ENCODE data around the gene COX11. TPM values are rescaled to one million over a fixed set of nuclear protein-coding genes. Genes with fewer than 3 reads are reported as not detected.
A peak's percentile ranks its signal among the peaks of the same experiment; 100 is the strongest.

Gene COX11
- total RNA-seq, 1 experiment from 2014 or later, result 65.0 TPM

DNA sequence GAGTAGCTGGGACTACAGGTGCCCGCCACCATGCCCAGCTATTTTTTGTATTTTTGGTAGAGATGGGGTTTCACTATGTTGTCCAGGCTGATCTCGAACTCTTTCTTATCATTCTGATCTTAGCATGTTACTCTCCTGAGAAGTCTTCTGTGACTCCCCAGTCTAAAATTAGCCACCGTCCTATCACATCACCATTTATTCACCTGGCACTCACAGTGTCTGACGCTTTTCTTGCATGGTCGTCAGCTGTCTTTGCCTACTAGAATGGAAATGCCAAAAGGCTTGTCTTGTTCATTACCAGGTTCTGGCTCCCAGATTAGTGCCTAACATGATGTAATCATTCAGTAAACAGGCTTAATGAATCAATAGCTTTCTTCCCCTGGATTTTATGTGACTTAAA lies 44.0 kb downstream of the COX11 start (continued):
- no peak for TF ChIP-seq PRDM15 (CRISPR knock-in tag; IDR thresholded peaks at IDR 0.05)

GRCh38 chr17:54920819-54921218 lies 47.6 kb downstream of the COX11 start:
- peaks cover 16% of the 10 kb centered on the region for H3K9me3 Mint-ChIP-seq
- peaks cover 33% of the 10 kb centered on the region for H3K4me1 Mint-ChIP-seq
- DNase-seq (ENCODE audit: low spot score), result no peak
- H3K36me3 Mint-ChIP-seq, result peaks cover 43% of the 10 kb centered on the region
- no peaks in the 10 kb centered on the region for H3K27me3 Mint-ChIP-seq (ENCODE audit: low read depth)
- TF ChIP-seq NFE2L1 (CRISPR knock-in tag; IDR thresholded peaks at IDR 0.05) (no peak), NFYB (CRISPR knock-in tag; conservative IDR thresholded peaks at IDR 0.05; ENCODE audit: low read depth) (no peak), ATF3 (CRISPR knock-in tag; conservative IDR thresholded peaks at IDR 0.05) (no peak), JUN (CRISPR knock-in tag; IDR thresholded peaks at IDR 0.05) (no peak), SMAD4 (CRISPR knock-in tag; IDR thresholded peaks at IDR 0.05) (no peak), NR1H2 (CRISPR knock-in tag; IDR thresholded peaks at IDR 0.05) (no peak), ZMAT4 (CRISPR knock-in tag; IDR thresholded peaks at IDR 0.05) (no peak), FOXK1 (CRISPR knock-in tag; IDR thresholded peaks at IDR 0.05) (no peak), EMX1 (CRISPR knock-in tag; IDR thresholded peaks at IDR 0.05) (no peak), ESRRA (CRISPR knock-in tag; IDR thresholded peaks at IDR 0.05; ENCODE audit: borderline replicate concordance) (no peak), FOXP4 (CRISPR knock-in tag; IDR thresholded peaks at IDR 0.05) (no peak), CREB1 (CRISPR knock-in tag; IDR thresholded peaks at IDR 0.05) (no peak), GABPB1 (CRISPR knock-in tag; IDR thresholded peaks at IDR 0.05) (no peak), ZNF317 (CRISPR knock-in tag; IDR thresholded peaks at IDR 0.05; ENCODE audit: borderline replicate concordance, low read depth) (no peak)
- TF ChIP-seq, protein P1, sequence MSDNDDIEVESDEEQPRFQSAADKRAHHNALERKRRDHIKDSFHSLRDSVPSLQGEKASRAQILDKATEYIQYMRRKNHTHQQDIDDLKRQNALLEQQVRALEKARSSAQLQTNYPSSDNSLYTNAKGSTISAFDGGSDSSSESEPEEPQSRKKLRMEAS (CRISPR knock-in tag; IDR thresholded peaks at IDR 0.05), result no peak
- TF ChIP-seq, protein P2, sequence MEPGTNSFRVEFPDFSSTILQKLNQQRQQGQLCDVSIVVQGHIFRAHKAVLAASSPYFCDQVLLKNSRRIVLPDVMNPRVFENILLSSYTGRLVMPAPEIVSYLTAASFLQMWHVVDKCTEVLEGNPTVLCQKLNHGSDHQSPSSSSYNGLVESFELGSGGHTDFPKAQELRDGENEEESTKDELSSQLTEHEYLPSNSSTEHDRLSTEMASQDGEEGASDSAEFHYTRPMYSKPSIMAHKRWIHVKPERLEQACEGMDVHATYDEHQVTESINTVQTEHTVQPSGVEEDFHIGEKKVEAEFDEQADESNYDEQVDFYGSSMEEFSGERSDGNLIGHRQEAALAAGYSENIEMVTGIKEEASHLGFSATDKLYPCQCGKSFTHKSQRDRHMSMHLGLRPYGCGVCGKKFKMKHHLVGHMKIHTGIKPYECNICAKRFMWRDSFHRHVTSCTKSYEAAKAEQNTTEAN (CRISPR knock-in tag; IDR thresholded peaks at IDR 0.05), result no peak
- H3K4me3 Mint-ChIP-seq, result no peak overlapping the region
- no peak for ATAC-seq
- ChIA-PET POLR2A (no interaction called here), CTCF (no interaction called here)
- H3K27ac Mint-ChIP-seq, result peak overlapping the region; percentile 79; the same call in 1 of the 2 replicates

DNA sequence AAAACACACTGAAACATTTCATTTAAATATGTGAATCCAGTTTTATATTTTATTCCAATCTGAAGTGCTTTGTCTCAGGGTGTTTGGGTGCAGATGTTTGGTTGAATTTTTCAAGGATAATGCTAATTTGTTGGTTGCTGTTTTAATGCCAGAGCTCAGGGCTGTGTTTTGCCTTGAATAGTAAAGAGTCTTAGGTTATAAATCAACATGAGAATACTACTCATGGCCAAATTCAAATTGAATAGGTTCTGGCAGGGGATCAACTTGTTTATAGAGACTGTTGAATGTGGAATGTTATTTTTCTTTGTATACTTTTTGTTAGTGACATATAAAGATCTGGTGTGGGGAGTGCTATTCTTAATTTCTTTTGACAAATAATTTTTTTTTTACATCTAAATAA lies 49.0 kb downstream of the COX11 start:
- Mint-ChIP-seq H3K9me3 (peaks cover 19% of the 10 kb centered on the region), H3K4me1 (peaks cover 32% of the 10 kb centered on the region), H3K27ac (peak overlapping the region; percentile 55), H3K36me3 (peaks cover 49% of the 10 kb centered on the region), H3K4me3 (peak overlapping the region; percentile 42), H3K27me3 (ENCODE audit: low read depth) (no peaks in the 10 kb centered on the region)
- ChIA-PET POLR2A (no interaction called here), CTCF (interaction anchor here (1.4 kb wide), 1 partner anchor 18 kb away, joined by 3 read pairs; no protein-coding TSS in a partner anchor)
- TF ChIP-seq NR2C2 (CRISPR knock-in tag; IDR thresholded peaks at IDR 0.05) (no peak), ETV6 (CRISPR knock-in tag; IDR thresholded peaks at IDR 0.05) (no peak), ZNF317 (CRISPR knock-in tag; IDR thresholded peaks at IDR 0.05; ENCODE audit: borderline replicate concordance, low read depth) (no peak), ZNF671 (CRISPR knock-in tag; IDR thresholded peaks at IDR 0.05) (no peak)
- TF ChIP-seq, protein P3, sequence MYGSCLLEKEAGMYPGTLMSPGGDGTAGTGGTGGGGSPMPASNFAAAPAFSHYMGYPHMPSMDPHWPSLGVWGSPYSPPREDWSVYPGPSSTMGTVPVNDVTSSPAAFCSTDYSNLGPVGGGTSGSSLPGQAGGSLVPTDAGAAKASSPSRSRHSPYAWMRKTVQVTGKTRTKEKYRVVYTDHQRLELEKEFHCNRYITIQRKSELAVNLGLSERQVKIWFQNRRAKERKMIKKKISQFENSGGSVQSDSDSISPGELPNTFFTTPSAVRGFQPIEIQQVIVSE (CRISPR knock-in tag; IDR thresholded peaks at IDR 0.05; ENCODE audit: borderline replicate concordance), result no peak
- TF ChIP-seq, protein P4, sequence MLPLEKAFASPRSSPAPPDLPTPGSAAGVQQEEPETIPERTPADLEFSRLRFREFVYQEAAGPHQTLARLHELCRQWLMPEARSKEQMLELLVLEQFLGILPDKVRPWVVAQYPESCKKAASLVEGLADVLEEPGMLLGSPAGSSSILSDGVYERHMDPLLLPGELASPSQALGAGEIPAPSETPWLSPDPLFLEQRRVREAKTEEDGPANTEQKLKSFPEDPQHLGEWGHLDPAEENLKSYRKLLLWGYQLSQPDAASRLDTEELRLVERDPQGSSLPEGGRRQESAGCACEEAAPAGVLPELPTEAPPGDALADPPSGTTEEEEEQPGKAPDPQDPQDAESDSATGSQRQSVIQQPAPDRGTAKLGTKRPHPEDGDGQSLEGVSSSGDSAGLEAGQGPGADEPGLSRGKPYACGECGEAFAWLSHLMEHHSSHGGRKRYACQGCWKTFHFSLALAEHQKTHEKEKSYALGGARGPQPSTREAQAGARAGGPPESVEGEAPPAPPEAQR (CRISPR knock-in tag; IDR thresholded peaks at IDR 0.05), result no peak
- no peak for DNase-seq (ENCODE audit: low spot score)
- peak; percentile 44 for ATAC-seq
